Keratinocyte (primary cell): ENCODE measurements around the gene NECTIN2. TPM values are rescaled to one million over a fixed set of nuclear protein-coding genes. Genes with fewer than 3 reads are reported as not detected.

Experiments used
- DNase-seq: peaks from one replicate; pipeline ENCODE4 v3.0.0-alpha.2; 2011; ENCODE audit warnings: low read depth, missing footprints, low spot score
- FAIRE-seq: peaks from 2 replicates; lab custom pipeline; 2011; peaks lifted over from hg19 to GRCh38; lab: Jason Lieb, UNC
- H2AFZ ChIP-seq: 2 replicates; pipeline ENCODE4 v1.6.0; 2012; ENCODE audit warnings: low read length, control low read depth, inconsistent platforms; ENCODE audit not compliant: control insufficient read depth
- H3K27ac ChIP-seq: 2 replicates; pipeline ENCODE4 v1.5.1; 2011; ENCODE audit warnings: low read length; ENCODE audit not compliant: control insufficient read depth, insufficient read depth
- H3K27me3 ChIP-seq: 3 replicates; pipeline ENCODE4 v1.6.0; 2011; ENCODE audit warnings: low read length; ENCODE audit not compliant: control insufficient read depth, insufficient read depth; ENCODE audit errors: extremely low read depth
- H3K36me3 ChIP-seq, 2 experiments: 2 replicates in 1 of 2; 3 replicates in 1 of 2; pipeline ENCODE4 v1.5.1; 2011; ENCODE audit warnings: low read length in 2 of 2, mild to moderate bottlenecking in 1 of 2; ENCODE audit not compliant: control insufficient read depth in 2 of 2, insufficient read depth in 2 of 2; ENCODE audit errors: extremely low read depth in 1 of 2
- H3K4me1 ChIP-seq: 3 replicates; pipeline ENCODE4 v1.5.1; 2011; ENCODE audit warnings: low read length; ENCODE audit not compliant: control insufficient read depth, insufficient read depth; ENCODE audit errors: extremely low read depth
- H3K4me2 ChIP-seq: 3 replicates; pipeline ENCODE4 v1.6.0; 2011; ENCODE audit warnings: low read depth, low read length; ENCODE audit not compliant: control insufficient read depth, insufficient read depth; ENCODE audit errors: extremely low read depth
- H3K4me3 ChIP-seq, 3 experiments: fragments of 200-600 bp in 1 of 3; sonication (generic) in 1 of 3; 2 replicates in 2 of 3; 3 replicates in 1 of 3; pipeline ENCODE4 v1.5.1; 2011 to 2016; ENCODE audit warnings: low read length in 3 of 3, mild to moderate bottlenecking in 3 of 3, control low read depth in 2 of 3, inconsistent platforms in 1 of 3, low read depth in 1 of 3, mixed read lengths in 1 of 3, mixed run types in 1 of 3, moderate library complexity in 1 of 3; ENCODE audit not compliant: control insufficient read depth in 2 of 3, insufficient read depth in 2 of 3; ENCODE audit errors: extremely low read depth in 1 of 3
- H3K79me2 ChIP-seq: 2 replicates; pipeline ENCODE4 v1.6.0; 2012; ENCODE audit warnings: low read length; ENCODE audit not compliant: control insufficient read depth, insufficient read depth
- H3K9ac ChIP-seq: 3 replicates; pipeline ENCODE4 v1.6.0; 2011; ENCODE audit warnings: low read length; ENCODE audit not compliant: control insufficient read depth, insufficient read depth; ENCODE audit errors: extremely low read depth
- H3K9me1 ChIP-seq: 3 replicates; pipeline ENCODE4 v1.6.0; 2011; ENCODE audit warnings: low read length; ENCODE audit not compliant: control insufficient read depth, insufficient read depth; ENCODE audit errors: extremely low read depth
- H3K9me3 ChIP-seq: 2 replicates; pipeline ENCODE4 v1.5.1; 2012; ENCODE audit warnings: low read depth, low read length; ENCODE audit not compliant: control insufficient read depth
- H4K20me1 ChIP-seq: 3 replicates; pipeline ENCODE4 v1.6.0; 2011; ENCODE audit warnings: low read length; ENCODE audit not compliant: control insufficient read depth, insufficient read depth; ENCODE audit errors: extremely low read depth
- EZH2 ChIP-seq: IDR thresholded peaks from one replicate; pipeline ENCODE4 v1.6.1; 2012; ENCODE audit warnings: inconsistent platforms, mild to moderate bottlenecking, low read length, moderate library complexity
- dilution Hi-C: fragments of 300-500 bp; cut with MboI; formaldehyde crosslinking; loops from one replicate; pipeline ENCODE4 v1.7.0; 2020; ENCODE audit warnings: low sequenced_read_pairs; ENCODE audit not compliant: extremely low pct_ligation_motif_present
- polyA plus RNA-seq, 5 experiments: library from polyadenylated mRNA; depleted of rRNA in 3 of 5; stranded (reverse) in 3 of 5; stranded (forward) in 1 of 5; unstranded in 1 of 5; fragments of >200 nt; gene quantifications; 1 replicate in 1 of 5; 2 replicates in 3 of 5; 3 replicates in 1 of 5; pipeline versions ENCODE4 v1.2.1 to v1.2.3, GENCODE V29; 2011 to 2012; ENCODE audit warnings: missing spikeins in 2 of 5, low read depth in 1 of 5, low replicate concordance in 1 of 5
- TF ChIP-seq, protein P1 (sequence below), 3 experiments: IDR thresholded peaks in 1 of 3; conservative IDR thresholded peaks in 1 of 3; optimal IDR thresholded peaks in 1 of 3; 2 replicates in 2 of 3; 3 replicates in 1 of 3; pipeline versions ENCODE3 to v1.5.1; 2011; ENCODE audit warnings: low read length in 3 of 3, mild to moderate bottlenecking in 3 of 3, moderate library complexity in 2 of 3, control low read depth in 1 of 3, inconsistent platforms in 1 of 3; ENCODE audit not compliant: insufficient read depth in 2 of 3; ENCODE audit errors: extremely low read depth in 1 of 3

The NECTIN2 gene
- polyA plus RNA-seq, 1 donor (not counting 4 experiments of a cell fraction or from before 2014, with no cell fraction given), result 26.8 TPM

DNA sequence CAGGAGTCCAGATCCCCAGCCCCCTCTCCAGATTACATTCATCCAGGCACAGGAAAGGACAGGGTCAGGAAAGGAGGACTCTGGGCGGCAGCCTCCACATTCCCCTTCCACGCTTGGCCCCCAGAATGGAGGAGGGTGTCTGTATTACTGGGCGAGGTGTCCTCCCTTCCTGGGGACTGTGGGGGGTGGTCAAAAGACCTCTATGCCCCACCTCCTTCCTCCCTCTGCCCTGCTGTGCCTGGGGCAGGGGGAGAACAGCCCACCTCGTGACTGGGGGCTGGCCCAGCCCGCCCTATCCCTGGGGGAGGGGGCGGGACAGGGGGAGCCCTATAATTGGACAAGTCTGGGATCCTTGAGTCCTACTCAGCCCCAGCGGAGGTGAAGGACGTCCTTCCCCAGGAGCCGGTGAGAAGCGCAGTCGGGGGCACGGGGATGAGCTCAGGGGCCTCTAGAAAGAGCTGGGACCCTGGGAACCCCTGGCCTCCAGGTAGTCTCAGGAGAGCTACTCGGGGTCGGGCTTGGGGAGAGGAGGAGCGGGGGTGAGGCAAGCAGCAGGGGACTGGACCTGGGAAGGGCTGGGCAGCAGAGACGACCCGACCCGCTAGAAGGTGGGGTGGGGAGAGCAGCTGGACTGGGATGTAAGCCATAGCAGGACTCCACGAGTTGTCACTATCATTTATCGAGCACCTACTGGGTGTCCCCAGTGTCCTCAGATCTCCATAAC, 59.5 kb downstream of the NECTIN2 start, which contains the start of gene APOE:
Gene APOE (plus strand): TSS at position 360 of the 724 bp plus-strand sequence. CDS start 829 bp downstream, outside the sequence.
- H3K9me3 ChIP-seq, result no peaks in the 10 kb centered on the region
- no peak within 1 kb of the TSS for H3K27ac ChIP-seq
- no peak for TF ChIP-seq EZH2
- TF ChIP-seq, protein P1, sequence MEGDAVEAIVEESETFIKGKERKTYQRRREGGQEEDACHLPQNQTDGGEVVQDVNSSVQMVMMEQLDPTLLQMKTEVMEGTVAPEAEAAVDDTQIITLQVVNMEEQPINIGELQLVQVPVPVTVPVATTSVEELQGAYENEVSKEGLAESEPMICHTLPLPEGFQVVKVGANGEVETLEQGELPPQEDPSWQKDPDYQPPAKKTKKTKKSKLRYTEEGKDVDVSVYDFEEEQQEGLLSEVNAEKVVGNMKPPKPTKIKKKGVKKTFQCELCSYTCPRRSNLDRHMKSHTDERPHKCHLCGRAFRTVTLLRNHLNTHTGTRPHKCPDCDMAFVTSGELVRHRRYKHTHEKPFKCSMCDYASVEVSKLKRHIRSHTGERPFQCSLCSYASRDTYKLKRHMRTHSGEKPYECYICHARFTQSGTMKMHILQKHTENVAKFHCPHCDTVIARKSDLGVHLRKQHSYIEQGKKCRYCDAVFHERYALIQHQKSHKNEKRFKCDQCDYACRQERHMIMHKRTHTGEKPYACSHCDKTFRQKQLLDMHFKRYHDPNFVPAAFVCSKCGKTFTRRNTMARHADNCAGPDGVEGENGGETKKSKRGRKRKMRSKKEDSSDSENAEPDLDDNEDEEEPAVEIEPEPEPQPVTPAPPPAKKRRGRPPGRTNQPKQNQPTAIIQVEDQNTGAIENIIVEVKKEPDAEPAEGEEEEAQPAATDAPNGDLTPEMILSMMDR (optimal IDR thresholded peaks at IDR 0.05 in 1 of 3, IDR thresholded peaks at IDR 0.05 in 1 of 3, conservative IDR thresholded peaks at IDR 0.05 in 1 of 3; ENCODE audit: extremely low read depth in 1 of 3, insufficient read depth in 2 of 3, low read length in 3 of 3), result no peak
- peak within 1 kb of the TSS; percentile 30 for H3K9ac ChIP-seq
- H4K20me1 ChIP-seq, result peaks cover 3% of the 10 kb centered on the region
- H3K36me3 ChIP-seq, result peaks cover 12 to 19% of the 10 kb centered on the region in 2 experiments
- peaks cover 9% of the 10 kb centered on the region for H3K27me3 ChIP-seq
- H3K4me2 ChIP-seq, result peak within 1 kb of the TSS; percentile 55
- peak within 1 kb of the TSS in 2 of 3 experiments; percentile 32 to 38 for H3K4me3 ChIP-seq
- peaks cover 3% of the 10 kb centered on the region for H3K4me1 ChIP-seq
- H3K79me2 ChIP-seq, result no peaks in the 10 kb centered on the region
- H3K9me1 ChIP-seq, result no peaks in the 10 kb centered on the region
- dilution Hi-C loops, result no loop called here
- peak within 1 kb of the TSS; percentile 43 for H2AFZ ChIP-seq
- FAIRE-seq (no peak), DNase-seq (no peak)

DNA sequence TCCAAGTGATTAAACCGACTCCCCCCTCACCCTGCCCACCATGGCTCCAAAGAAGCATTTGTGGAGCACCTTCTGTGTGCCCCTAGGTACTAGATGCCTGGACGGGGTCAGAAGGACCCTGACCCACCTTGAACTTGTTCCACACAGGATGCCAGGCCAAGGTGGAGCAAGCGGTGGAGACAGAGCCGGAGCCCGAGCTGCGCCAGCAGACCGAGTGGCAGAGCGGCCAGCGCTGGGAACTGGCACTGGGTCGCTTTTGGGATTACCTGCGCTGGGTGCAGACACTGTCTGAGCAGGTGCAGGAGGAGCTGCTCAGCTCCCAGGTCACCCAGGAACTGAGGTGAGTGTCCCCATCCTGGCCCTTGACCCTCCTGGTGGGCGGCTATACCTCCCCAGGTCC, 61.5 kb downstream of the NECTIN2 start:
- TF ChIP-seq, protein P1 (optimal IDR thresholded peaks at IDR 0.05 in 1 of 3, IDR thresholded peaks at IDR 0.05 in 1 of 3, conservative IDR thresholded peaks at IDR 0.05 in 1 of 3; ENCODE audit: extremely low read depth in 1 of 3, insufficient read depth in 2 of 3, low read length in 3 of 3), result no peak
- H3K27me3 ChIP-seq, result peaks cover 9% of the 10 kb centered on the region
- H2AFZ ChIP-seq, result no peak overlapping the region
- H3K9me1 ChIP-seq, result no peaks in the 10 kb centered on the region
- H3K4me3 ChIP-seq, result no peak overlapping the region
- peaks cover 5 to 8% of the 10 kb centered on the region in 2 experiments for H3K36me3 ChIP-seq
- no peak overlapping the region for H3K4me2 ChIP-seq
- peaks cover 11% of the 10 kb centered on the region for H3K4me1 ChIP-seq
- no peak overlapping the region for H3K9ac ChIP-seq
- no peaks in the 10 kb centered on the region for H3K9me3 ChIP-seq
- H3K27ac ChIP-seq, result no peak overlapping the region
- DNase-seq (no peak), FAIRE-seq (no peak)
- peaks cover 3% of the 10 kb centered on the region for H4K20me1 ChIP-seq
- dilution Hi-C loops, result no loop called here
- no peaks in the 10 kb centered on the region for H3K79me2 ChIP-seq
